Tibial nerve (tissue), 4 donors: Measurements from ENCODE around the gene OTOP3.

Source experiments
- CTCF ChIP-seq, 5 experiments: fragments of 200-600 bp in 3 of 5; fragments of 450-650 bp in 2 of 5; sonication (generic) in 3 of 5; IDR thresholded peaks; one replicate each; pipeline ENCODE4 v1.5.1; 2016 to 2019; ENCODE audit warnings: antibody characterized with exemption in 5 of 5, mild to moderate bottlenecking in 3 of 5, moderate library complexity in 2 of 5
- EP300 ChIP-seq, 2 donors: sonication (generic); formaldehyde crosslinking; IDR thresholded peaks; one replicate each; pipeline ENCODE4 v1.6.1; 2017; ENCODE audit warnings: antibody characterized with exemption in 2 of 2, mild to moderate bottlenecking in 1 of 2

- TF ChIP-seq EP300 (IDR thresholded peaks at IDR 0.05) (no peak), CTCF (IDR thresholded peaks at IDR 0.05) (no peak)
Measured at GRCh38 chr17:74949455-74950115, 13.9 kb downstream of the OTOP3 start.
